ENCODE results near the gene PSME1. TPM values are rescaled to one million over a fixed set of nuclear protein-coding genes. Genes with fewer than 3 reads are reported as not detected.
A peak's percentile ranks its signal among the peaks of the same experiment; 100 is the strongest.

The PSME1 gene
- total and polyA plus RNA-seq, 2 of the 4 experiments (the other 2 are of a cell fraction) = 42.8 to 106 TPM

GRCh38 chr14:24185741-24186140 lies 49.7 kb downstream of the PSME1 start:
- H2AK5ac ChIP-seq (ENCODE audit: low read depth, low read length) = no peak overlapping the region
- H3K4me2 ChIP-seq (ENCODE audit: low read depth, low read length) = no peak overlapping the region
- no peaks in the 10 kb centered on the region for H3K27me3 ChIP-seq (ENCODE audit: control insufficient read depth, insufficient read depth, low read length)
- no peaks in the 10 kb centered on the region for H4K20me1 ChIP-seq (ENCODE audit: insufficient read depth, low read length)
- no peak overlapping the region for H2AFZ ChIP-seq (replicated peaks; ENCODE audit: low read length, poor library complexity)
- no peak overlapping the region for H3K14ac ChIP-seq (replicated peaks; ENCODE audit: low read depth, low read length)
- H4K91ac ChIP-seq (ENCODE audit: insufficient read depth, low read depth, low read length) = no peak overlapping the region
- TF ChIP-seq RFX5 (IDR thresholded peaks at IDR 0.05; ENCODE audit: low read depth, low read length) (no peak), CTCF (conservative IDR thresholded peaks at IDR 0.05; ENCODE audit: low read depth, low read length) (no peak), ELK1 (IDR thresholded peaks at IDR 0.05; ENCODE audit: borderline replicate concordance, low read depth, low read length) (no peak), FOS (IDR thresholded peaks at IDR 0.05; ENCODE audit: low read depth, low read length) (no peak), MAFK (IDR thresholded peaks at IDR 0.05; ENCODE audit: low read depth, low read length) (no peak)
- no peak overlapping the region for H2BK5ac ChIP-seq (ENCODE audit: low read depth, low read length, poor library complexity, severe bottlenecking)
- no peak for DNase-seq
- H3K79me1 ChIP-seq (ENCODE audit: low read depth in 1 of 2, low read length in 2 of 2) = peaks cover 17 to 49% of the 10 kb centered on the region in 2 experiments
- H3K4me1 ChIP-seq (ENCODE audit: control insufficient read depth, insufficient read depth, low read length) = peaks cover 4% of the 10 kb centered on the region
- no peak overlapping the region for H2BK120ac ChIP-seq (ENCODE audit: low read depth, low read length)
- in situ Hi-C loops (cut with MboI; ENCODE audit: low sequenced_read_pairs) = no loop called here
- WGBS, 2 experiments (ENCODE audit: extremely low coverage in 2 of 2, insufficient read length in 1 of 2) = 40% methylated on average over 1 of the region's 11 CpGs; no CpG with 5 or more reads in 1 of the 2 experiments
- dilution Hi-C loops (cut with HindIII; ENCODE audit: low sequenced_read_pairs, unreplicated experiment) = no loop called here
- intact Hi-C loops (cut with micrococcal nuclease) = no loop called here
- H3K18ac ChIP-seq (ENCODE audit: low read depth, low read length) = no peak overlapping the region
- no peak overlapping the region for H3K4ac ChIP-seq (ENCODE audit: low read depth, low read length)
- H3K9me3 ChIP-seq (ENCODE audit: control insufficient read depth, insufficient read depth, low read length) = no peaks in the 10 kb centered on the region
- peaks cover 18% of the 10 kb centered on the region for H3K9me1 ChIP-seq (ENCODE audit: insufficient read depth, low read length)
- peak overlapping the region; percentile 59 for H2AK9ac ChIP-seq (replicated peaks; ENCODE audit: low read depth, low read length, poor library complexity)
- H3K9ac ChIP-seq (ENCODE audit: low read depth, low read length) = no peak overlapping the region
- no peak for ATAC-seq (ENCODE audit: low read depth)
- no peak overlapping the region for H3K23ac ChIP-seq (ENCODE audit: low read depth, low read length)
- no peak overlapping the region for H2BK20ac ChIP-seq (ENCODE audit: low read depth, low read length)
- BruUV-seq (replicated peaks) = no TSS peak
- H3K27ac ChIP-seq (ENCODE audit: insufficient read depth, low read length) = no peak overlapping the region
- H4K8ac ChIP-seq (ENCODE audit: low read depth in 2 of 2, low read length in 2 of 2) = no peak overlapping the region
- H2BK15ac ChIP-seq (ENCODE audit: low read depth, low read length) = no peak overlapping the region
- CTCF ChIA-PET = no interaction called here
- POLR2A ChIA-PET (ENCODE audit: unreplicated experiment) = interaction anchor here (1.0 kb wide), 1 partner anchor 10 kb away, joined by 3 read pairs; the partner anchor contains the start of gene TM9SF1
- no peak overlapping the region for H3K4me3 ChIP-seq (ENCODE audit: insufficient read depth, low read depth, low read length)
- H3K56ac ChIP-seq (ENCODE audit: extremely low read depth, insufficient read depth, low read length) = no peak overlapping the region
- no peak overlapping the region for H4K5ac ChIP-seq (ENCODE audit: low read depth, low read length)
- peaks cover 61% of the 10 kb centered on the region for H3K36me3 ChIP-seq (ENCODE audit: control insufficient read depth, insufficient read depth, low read length)

All from IMR-90 (cell line).